NCI-H526 (cell line): ENCODE results near the gene NUDT21.
A peak's percentile ranks its signal among the peaks of the same experiment; 100 is the strongest.

Experiments
- DNase-seq, 2 experiments: peaks; one replicate each; lab custom pipeline; 2025; lab: John Stamatoyannopoulos, UW

NUDT21 gene

DNA sequence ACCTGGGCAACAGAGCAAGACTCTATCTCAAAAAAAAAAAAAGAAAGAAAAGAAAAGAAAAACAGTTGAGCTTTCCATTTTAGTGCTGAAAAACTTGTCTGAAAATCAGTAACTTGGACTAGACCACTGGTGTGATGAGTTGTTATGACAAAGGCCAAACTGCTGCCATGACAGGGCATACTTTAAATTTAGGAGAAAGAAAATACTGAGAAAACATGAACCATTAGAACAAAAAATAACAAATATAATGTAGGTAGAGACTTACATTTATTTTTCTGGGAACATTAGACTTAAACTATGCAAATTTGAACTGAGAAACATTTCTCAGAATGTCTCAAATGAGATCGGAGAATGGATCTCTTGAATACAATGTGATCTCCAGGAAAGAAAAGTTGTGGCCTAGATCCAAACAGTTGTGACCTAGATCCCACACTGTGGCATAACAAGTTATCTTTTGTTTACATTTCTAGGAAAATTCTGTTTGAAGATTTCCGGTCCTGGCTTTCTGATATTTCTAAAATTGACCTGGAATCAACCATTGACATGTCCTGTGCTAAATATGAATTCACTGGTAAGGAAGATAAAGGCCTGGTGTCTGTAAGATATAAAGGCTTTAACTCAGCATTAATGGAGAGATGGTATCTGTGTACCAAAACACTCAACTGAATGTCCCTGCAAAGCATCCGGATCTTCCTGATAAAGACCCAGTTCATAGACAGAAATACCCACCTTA lies 11.1 kb upstream of the NUDT21 start:
- no peak for DNase-seq

DNA sequence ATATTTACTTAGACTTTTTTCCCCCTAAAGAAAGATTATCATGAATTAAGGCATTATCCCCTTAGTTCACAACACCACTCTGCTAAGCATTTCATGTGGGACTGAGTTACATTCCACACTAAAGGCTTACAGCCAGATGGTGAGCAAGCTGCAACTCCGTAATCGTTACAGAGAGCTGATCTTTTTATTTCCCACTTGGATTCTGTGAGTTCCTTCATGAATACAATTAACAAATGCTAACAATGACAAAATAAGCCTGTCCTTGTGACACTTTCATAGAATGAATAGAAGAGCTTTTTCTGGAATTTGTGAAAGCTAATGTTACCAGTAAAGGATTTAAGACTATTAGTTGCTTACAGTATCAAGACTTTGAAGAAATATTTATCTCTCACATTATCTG lies 9.0 kb upstream of the NUDT21 start:
- no peak for DNase-seq

- no peak for DNase-seq
Measured at GRCh38 chr16:56457927-56458470, 6.9 kb upstream of the NUDT21 start.

DNA sequence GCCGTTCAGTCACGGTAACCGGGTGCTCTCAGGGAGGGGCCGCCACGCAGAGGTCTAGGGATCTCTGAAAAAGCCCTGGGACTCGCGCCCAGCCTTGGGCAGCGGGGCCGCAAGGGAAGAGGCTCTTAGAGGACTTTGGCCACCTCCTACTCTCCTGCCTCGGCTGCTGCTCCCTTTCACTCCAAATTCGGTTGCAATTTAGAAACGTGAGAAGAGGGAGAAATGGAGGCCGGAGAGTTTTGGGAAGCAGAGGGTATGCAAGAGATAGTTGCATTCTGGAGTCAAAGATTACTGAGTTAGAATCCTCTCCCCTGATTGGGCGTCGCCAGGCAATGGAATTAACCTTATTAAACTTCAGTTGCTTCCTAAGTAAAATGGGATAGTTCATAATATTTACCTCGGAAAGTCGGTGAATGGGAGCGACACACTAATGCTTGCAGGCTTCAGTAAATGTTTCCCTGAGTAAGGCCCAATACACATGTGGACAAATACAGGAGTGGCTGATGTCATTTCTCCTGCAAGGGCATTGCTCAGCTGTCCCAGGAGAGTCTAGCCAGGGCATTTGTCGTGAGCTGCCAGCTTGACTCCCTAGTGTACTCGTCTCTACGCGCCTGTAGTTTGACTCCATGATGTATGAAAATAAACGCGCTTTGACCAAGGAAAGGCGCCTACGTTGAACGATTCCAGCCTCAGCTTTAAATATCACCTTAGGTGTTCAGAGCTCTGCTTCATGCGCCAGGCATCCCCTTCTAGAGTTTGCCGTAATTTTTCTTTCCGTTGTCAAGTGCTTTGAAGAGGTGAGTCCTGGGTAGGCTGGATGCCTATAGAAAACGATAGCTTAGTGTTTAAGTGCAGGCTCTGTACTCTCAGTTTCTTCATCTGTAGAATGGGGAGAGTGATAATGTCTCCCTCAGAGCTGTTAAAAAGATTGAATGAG lies 889 bp upstream of the NUDT21 start:
- DNase-seq: peak; percentile 13 to 64

DNA sequence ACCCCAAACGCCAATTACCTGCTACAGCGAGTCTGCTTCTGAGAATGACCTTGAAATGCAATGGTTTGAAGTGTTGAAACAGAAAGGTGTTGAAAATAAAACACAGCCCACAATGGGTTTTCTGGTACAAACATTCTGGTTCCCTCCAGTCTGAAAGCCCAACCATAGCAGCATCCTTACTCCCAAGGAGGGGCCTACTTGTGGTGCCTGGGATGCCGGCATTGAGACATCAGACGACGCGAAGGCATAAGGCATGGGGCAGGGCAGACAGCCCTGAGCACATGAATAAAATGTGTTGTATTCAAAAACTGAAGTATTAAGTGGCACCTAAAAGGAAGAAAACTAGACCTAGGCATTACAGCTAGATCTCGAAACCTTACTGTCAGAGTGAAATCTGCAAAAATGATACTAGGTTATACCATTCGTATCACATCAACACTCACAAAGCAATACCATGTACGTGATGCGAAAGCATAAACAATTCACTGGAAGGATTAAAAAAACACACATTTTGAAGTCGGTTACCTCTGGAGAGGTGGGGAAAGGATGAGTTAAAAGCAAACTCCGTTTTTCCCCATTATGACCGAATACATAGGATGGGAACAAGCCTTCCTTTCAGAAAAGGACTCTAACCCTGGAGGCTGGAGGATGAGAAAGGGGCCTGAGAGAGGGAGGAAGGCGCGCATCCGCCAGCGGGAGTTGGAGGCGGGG lies 702 bp downstream of the NUDT21 start:
- DNase-seq: no peak

GRCh38 chr16:56448005-56448404 lies 3.1 kb downstream of the NUDT21 start:
- no peak for DNase-seq

DNA sequence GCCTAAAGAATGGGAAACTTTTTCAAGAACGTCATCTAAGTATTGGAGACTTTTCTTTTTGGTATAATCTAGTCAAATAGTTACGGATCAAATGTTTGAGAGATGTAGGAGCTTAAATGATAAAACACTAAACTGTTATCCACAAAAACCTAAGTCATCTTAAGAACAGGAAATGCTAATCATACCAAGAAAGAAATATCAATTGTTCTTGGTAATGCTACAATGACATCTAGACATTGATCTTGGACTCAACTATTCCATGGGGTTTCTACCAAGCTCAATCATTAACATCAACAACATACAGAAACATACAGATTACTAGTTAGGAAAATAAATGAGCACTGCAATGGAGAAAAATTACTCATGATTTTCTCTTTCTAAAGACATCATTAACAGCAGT lies 3.8 kb downstream of the NUDT21 start:
- no peak for DNase-seq

GRCh38 chr16:56438038-56438437 lies 13.1 kb downstream of the NUDT21 start:
- no peak for DNase-seq

- no peak for DNase-seq
Measured at GRCh38 chr16:56436258-56436657, 14.9 kb downstream of the NUDT21 start.

GRCh38 chr16:56428091-56428490 lies 23.0 kb downstream of the NUDT21 start:
- DNase-seq: no peak

- no peak for DNase-seq
Measured at GRCh38 chr16:56426585-56426984, 24.5 kb downstream of the NUDT21 start.

DNA sequence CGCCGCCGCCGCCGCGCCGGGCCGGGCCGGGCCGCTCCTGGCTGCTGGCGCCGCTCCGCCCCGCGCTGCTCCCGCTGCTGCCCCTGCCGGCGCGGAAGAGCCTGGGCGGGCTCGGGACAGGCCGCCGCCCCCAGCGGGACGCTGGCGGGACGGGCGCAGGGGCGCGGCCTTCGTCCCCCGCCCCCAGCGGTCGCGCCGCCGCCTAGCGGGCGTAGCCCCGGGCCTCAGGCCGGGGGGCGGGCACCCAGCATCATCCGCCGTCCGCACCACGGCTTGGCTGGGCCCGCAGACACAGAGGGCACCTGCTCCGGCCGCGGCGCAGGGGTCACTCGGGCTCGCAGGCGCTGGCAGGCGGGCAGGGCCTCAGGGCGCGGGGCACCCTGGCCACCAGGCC lies 25.7 kb downstream of the NUDT21 start, which contains the start of gene AMFR:
AMFR (minus strand) TSS at position 107 of the 394 bp plus-strand sequence. CDS start 218 bp downstream, outside the sequence.
- peak in 1 of 2 experiments; percentile 72 for DNase-seq

- DNase-seq: peak in 1 of 2 experiments; percentile 51
Measured at GRCh38 chr16:56424791-56425438, 26.2 kb downstream of the NUDT21 start.

- DNase-seq: no peak
Measured at GRCh38 chr16:56424404-56424764, 26.7 kb downstream of the NUDT21 start.

GRCh38 chr16:56423584-56424403 lies 27.3 kb downstream of the NUDT21 start:
- no peak for DNase-seq

- DNase-seq: no peak
Measured at GRCh38 chr16:56422896-56423441, 28.2 kb downstream of the NUDT21 start.

- DNase-seq: no peak
Measured at GRCh38 chr16:56421976-56422669, 29.0 kb downstream of the NUDT21 start.

DNA sequence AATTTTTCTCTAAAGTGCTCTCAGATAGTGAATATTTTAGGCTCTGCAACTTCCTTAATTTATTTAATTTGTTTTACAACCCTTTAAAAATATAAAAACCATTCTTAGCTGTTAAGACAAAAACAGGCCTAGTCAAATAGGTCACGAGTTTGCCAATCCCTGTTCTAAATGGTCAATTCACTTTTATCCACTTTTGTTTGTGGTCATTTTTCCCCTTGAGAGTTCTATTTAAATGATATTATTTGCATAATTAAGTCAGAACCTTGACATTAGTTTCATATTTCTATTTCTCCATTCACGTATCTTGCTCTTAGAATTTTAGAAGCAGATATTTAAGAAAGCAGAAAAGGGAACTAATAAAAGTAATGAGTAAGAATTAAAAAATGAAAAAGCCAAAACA lies 29.8 kb downstream of the NUDT21 start:
- DNase-seq: peak in 1 of 2 experiments; percentile 40

DNA sequence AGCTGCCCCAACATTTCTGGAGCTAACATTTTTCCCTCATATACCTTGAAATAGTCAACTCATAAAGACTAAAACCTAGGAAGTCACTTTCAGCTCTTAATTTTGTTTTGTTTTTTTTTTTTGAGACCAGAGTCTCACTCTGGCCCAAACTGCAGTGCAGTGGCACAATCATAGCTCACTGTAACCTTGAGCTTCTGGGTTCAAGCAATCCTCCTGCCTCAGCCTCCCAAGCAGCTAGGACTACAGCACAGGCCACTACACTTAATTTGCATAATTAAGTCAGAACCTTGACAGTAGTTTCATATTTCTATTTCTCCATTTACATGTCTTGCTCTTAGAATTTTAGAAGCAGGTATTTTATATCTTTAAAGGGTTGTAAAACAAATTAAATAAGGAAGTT lies 30.5 kb downstream of the NUDT21 start:
- DNase-seq: peak in 1 of 2 experiments; percentile 4
